HG03575 (cell line): ENCODE data around the gene CCDC15.

ENCODE experiments used
- ATAC-seq: cut with Tn5 transposase; IDR thresholded peaks from one replicate; pipeline ENCODE4 v1.9.1; 2021; ENCODE audit not compliant: unreplicated experiment, insufficient number of reproducible peaks, low FRiP score; ENCODE audit errors: extremely low read depth

CCDC15 gene

DNA sequence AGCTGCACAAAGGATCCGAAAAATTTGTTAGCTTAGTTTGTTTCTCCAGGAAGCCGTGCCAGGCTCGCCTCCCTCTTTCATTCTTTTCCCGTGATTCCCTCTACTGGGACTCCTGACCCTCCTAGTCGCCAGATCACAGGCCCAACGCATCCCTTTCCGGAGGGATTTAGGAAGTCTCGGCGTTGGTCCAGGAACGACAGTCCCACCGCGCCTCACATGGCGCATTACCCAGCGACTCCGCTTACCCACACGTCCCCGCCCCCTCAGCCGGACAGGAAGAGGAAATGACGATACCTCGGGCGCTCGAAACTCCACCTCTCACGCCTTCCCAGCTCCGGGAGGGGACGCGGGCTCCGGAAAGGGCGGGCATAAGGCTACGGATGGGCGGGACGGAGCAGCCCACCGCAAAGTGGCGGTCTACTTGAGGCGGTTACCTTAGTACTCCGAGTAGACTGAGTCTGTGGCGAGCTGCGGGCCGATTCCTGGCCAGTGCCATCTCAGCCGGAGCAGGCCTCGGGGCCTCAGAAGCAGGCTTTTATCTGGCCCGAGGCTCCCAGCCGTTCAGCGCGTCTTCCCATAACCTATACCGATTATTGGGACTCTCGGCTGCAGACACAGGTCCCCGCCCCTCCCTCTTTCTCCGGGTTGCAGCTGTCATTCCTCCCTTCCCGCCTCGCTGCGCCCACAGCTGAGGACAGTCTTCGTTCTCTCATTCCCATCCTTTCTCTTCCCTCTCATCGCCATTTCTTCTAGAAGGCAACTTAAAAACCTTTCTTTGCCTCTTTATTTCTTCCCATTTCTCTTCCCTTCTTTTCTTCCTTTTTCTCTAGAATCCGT is at the start of gene CCDC15:
Gene CCDC15 (plus strand): TSS at position 450 of the 837 bp plus-strand sequence. CDS start 531 bp downstream, outside the sequence.
- ATAC-seq: peak; percentile 87

DNA sequence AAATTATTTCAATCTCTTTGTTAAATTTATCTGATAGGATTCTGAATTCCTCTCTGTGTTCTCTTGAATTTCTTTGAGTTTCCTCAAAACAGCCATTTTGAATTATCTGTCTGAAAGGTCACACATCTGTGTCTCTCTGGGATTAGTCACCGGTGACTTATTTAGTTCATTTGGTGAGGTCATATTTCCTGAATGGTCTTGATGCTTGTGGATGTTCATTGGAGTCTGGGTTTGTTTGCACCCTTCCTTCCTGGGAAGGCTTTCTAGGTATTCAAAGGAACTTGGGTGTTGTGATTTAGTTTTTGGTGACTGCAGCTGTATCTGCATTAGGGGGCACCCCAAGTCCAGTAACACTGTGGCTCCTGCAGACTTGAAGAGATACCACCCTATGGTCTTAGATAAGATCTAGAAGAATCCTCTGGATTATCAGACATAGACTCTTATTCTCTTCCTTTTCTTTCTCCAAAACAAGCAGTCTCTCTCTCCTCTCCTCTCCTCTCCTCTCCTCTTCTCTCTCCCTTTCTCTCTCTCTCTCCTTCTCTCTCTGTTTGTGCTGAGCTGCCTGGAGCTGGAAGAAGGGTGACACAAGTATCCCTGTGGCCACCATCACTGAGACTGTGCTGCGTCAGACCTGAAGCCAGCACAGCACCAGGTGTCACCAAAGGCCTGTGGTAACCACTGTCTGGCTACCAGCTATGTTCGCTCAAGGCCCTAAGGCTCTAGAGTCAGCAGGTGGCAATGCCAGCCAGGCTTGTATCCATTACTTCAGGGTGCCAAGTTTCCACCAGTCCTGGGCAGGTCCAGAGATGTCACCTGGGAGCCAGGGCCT is 38.2 kb upstream of the CCDC15 start:
- no peak for ATAC-seq

- ATAC-seq: no peak
Observed at GRCh38 chr11:124916370-124916710, 37.7 kb upstream of the CCDC15 start.

DNA sequence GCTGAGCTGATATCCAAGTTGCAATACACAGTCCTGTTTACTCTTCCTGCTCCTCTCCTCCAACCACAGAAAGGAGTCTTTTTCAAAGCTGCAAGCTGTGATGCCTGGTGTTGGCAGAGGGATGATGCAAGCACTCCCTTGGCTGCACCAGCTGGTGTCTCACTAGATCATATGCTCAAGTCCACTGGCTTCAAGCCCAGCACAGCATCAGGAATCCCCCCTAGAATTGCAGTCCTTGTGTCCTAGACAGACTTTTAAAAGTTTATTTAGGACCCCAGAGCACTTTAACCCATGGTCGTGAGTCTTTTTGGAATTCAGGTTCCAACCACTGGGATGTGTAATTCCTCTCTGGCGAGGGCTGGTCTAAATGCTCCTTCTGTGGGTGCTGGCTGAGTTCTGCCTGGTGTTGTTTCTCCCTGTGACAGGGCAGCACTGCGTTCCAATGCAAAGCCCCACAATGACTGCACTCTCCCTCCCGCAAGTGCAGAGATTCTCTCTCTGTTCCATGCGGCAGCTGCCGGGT is 36.8 kb upstream of the CCDC15 start:
- ATAC-seq: no peak

DNA sequence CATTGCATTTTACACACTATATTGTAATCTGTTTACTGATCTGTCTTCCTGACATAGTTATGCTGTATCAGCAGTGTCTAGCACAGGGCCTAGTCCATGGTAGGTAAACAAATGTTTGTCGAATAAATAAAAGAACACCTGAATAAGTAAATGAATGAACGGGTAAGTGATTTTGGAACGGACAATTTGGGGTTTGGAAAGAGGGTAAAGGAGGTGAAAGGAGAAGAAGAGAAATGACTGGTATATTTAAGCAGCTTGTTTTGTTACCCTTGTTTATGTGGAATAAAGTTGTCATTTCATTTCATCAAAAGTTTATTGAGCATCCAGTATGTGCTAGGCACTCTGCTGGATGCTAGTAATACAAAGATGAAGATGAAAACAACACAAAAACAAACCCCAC is 35.1 kb upstream of the CCDC15 start, which contains the start of gene HEPN1:
Gene HEPN1 (plus strand): TSS at position 301 of the 400 bp plus-strand sequence.
- ATAC-seq: no peak

GRCh38 chr11:124919898-124920297 is 34.1 kb upstream of the CCDC15 start:
- ATAC-seq: no peak

DNA sequence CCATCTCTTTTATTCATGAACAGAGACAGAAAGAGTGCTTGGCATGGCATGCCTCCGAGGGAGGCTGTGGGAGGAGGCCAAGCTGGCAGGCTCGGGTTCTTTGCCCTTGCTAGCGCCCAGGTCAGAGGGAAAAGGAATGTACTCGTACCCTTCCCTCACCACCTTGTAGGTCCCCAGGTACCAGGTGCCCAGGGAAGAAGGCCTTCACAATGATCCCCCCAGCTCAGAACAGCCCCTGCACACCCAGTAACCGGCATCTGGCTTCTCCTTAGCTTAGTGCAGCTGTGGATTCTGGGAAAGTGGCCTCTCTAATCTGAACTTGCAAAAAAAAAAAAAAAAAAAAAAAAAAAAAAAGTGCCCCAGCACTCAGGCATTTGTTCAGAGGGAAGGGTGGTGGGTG is 33.6 kb upstream of the CCDC15 start:
- no peak for ATAC-seq

- ATAC-seq: peak; percentile 48
Observed at GRCh38 chr11:124920870-124921609, 33.0 kb upstream of the CCDC15 start.

- no peak for ATAC-seq
Observed at GRCh38 chr11:124922831-124923230, 31.2 kb upstream of the CCDC15 start.

- ATAC-seq: no peak
Observed at GRCh38 chr11:124923296-124923695, 30.7 kb upstream of the CCDC15 start.

GRCh38 chr11:124928942-124929665 is 24.9 kb upstream of the CCDC15 start:
- ATAC-seq: no peak

DNA sequence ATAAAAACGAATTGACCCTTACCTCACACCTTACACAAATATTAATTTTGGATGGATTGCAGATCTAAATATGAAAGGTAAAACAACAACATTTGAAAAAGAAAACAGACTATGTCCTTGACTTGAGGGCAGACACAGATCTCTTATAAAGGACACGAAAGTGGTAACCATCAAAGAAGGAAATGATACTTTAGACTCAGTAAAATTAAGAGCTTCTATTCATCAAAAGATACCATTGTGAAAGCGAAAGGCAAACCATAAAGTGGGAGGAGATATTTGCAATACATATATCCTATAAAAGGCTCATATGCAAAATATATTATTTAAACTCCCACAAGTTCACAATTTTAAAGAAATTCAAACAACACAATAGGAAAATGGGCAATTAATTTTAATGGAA is 23.2 kb upstream of the CCDC15 start:
- peak; percentile 64 for ATAC-seq

DNA sequence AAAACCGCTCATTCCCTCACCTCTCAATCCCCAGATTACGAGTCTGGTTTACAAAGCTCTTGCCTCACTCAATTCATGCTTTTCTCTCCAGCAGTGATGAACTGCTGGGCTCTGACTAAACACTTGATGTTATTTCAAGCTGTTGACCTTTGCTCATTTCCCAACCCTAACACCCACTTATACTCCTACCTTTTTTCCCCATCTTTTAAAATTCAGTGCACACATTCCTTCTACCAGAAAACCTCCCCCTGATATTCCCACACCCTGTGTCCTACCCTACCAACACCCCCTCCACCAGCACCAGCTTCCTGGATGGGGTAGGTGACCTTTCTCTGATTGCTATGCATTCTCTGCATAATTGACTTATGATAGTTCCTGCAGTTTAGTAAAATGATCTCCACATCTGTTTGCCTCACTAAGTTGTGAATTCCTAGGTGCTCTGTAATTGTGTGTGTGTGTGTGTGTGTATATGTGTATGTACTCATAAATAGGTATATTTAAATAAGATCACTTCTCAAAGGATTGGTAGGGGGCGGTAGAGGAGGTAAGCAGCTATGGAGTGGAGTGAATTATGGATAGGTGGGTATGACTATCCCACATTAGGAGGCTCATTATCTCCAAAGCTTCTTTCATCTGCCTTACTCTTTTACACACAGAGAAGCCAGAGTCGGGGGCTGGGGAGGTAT is 19.0 kb upstream of the CCDC15 start:
- ATAC-seq: no peak

GRCh38 chr11:124935548-124936514 is 18.2 kb upstream of the CCDC15 start, which contains the start of gene HEPACAM:
Gene HEPACAM (minus strand): TSS chr11:124936047. CDS start chr11:124936006, 41 bp downstream.
- ATAC-seq: no peak

DNA sequence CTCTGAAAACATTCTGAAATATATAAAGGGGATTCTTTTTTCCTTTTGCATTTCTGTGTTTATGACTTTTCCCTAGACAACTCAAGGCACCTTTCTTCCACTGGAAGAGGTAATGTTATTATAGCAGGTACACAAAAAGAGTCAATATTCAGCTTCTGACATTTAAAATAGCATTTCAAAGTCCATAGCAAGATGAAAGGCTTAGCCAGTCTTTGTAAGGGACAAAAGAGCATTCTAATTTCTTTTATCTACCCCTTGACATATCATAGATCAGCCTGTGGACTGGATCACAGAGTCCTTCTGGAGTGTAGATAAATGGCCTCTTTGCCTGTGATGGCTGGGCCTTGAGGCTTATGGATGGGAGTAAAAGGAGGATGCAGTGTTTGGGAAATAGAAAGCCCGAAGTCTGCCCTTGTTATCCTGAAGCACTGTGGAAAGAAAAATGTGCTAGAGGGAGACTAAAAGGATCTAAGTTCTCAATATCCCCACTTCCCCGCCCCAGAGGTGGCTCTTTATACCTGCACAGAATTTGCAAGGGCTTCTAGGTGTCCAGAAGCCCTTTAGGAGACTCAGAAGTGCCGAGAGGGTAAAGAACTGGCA is 16.6 kb upstream of the CCDC15 start:
- ATAC-seq: no peak

DNA sequence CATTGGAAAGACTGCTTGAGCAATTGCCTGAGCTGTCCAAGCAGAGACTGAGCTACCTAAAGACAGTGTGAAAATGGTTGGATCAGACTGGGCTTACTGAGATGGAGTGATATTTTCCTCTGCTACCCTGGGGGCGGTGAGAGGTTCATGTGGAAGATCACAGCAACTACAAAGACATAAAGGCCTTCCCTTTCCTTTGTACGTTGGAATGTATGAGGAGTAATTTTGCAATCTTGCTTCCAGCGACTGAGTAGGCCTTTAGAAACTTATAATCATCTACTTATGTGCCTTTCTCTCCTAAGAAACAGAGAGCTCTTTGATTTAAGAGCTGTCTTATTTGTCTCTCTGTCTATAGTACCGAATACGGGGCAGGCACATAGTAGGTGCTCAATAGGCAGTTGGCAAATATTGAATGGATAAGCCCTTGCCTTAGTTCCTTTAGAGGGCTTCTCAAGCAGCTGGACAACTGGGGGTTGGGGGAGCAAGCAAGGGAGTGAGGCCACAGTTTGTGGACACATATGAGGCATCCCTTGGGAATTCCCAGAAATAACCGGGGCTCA is 15.7 kb upstream of the CCDC15 start:
- no peak for ATAC-seq
